GM11168 (cell line): Measurements from ENCODE around the gene ATF1.
"Not testable (repeated sequence)": the region's sequence is repeated elsewhere in the genome, so short reads cannot be mapped to it uniquely, and the experiment has no call there.

ENCODE experiments used
- in situ Hi-C: fragments of 300-500 bp; cut with MboI; formaldehyde crosslinking; loops from one replicate; pipeline ENCODE4 v1.12.0; 2022; ENCODE audit warnings: low sequenced_read_pairs; ENCODE audit not compliant: unreplicated experiment

Gene ATF1

GRCh38 chr12:50848963-50849362, 85.1 kb downstream of the ATF1 start:
- in situ Hi-C loops: loop anchor here (5.0 kb wide), 1 partner anchor 48 kb away; no protein-coding TSS in a partner anchor

GRCh38 chr12:50855218-50855617, 91.3 kb downstream of the ATF1 start:
- in situ Hi-C loops: not testable (repeated sequence)

GRCh38 chr12:50855679-50856078, 91.8 kb downstream of the ATF1 start:
- in situ Hi-C loops: not testable (repeated sequence)

GRCh38 chr12:50859621-50860310, 95.9 kb downstream of the ATF1 start:
- in situ Hi-C loops: no loop called here

GRCh38 chr12:50862316-50862715, 98.4 kb downstream of the ATF1 start:
- in situ Hi-C loops: no loop called here

- in situ Hi-C loops: no loop called here
These were observed 101.4 kb downstream of the ATF1 start for GRCh38 chr12:50865266-50865665.

GRCh38 chr12:50868881-50869280, 105.0 kb downstream of the ATF1 start:
- in situ Hi-C loops: not testable (repeated sequence)
